Upper lobe of right lung (tissue), 1 donor: ENCODE data around the gene CTSK. TPM values are rescaled to one million over a fixed set of nuclear protein-coding genes. Genes with fewer than 3 reads are reported as not detected.
"Not testable (repeated sequence)": the region's sequence is repeated elsewhere in the genome, so short reads cannot be mapped to it uniquely, and the experiment has no call there.

ENCODE experiments used
- ATAC-seq: fragments of 200-7000 bp; cut with Tn5 transposase; one replicate; pipeline ENCODE4 v1.9.1; 2020; ENCODE audit warnings: mild to moderate bottlenecking, moderate library complexity
- DNase-seq: peaks from one replicate; pipeline ENCODE4 v3.0.0-alpha.2; 2020
- H3K27ac ChIP-seq: fragments of 200-600 bp; one replicate; pipeline ENCODE4 v1.8.0; 2022
- H3K27me3 ChIP-seq: fragments of 200-600 bp; one replicate; pipeline ENCODE4 v1.8.0; 2022; ENCODE audit warnings: mild to moderate bottlenecking
- H3K36me3 ChIP-seq: fragments of 200-600 bp; one replicate; pipeline ENCODE4 v1.8.0; 2022
- H3K4me1 ChIP-seq: fragments of 200-600 bp; one replicate; pipeline ENCODE4 v1.8.0; 2022
- H3K4me3 ChIP-seq: fragments of 200-600 bp; one replicate; pipeline ENCODE4 v1.8.0; 2022; ENCODE audit warnings: mild to moderate bottlenecking
- H3K9me3 ChIP-seq: fragments of 200-600 bp; one replicate; pipeline ENCODE4 v1.8.0; 2022
- CTCF ChIP-seq: fragments of 200-600 bp; IDR thresholded peaks from one replicate; pipeline ENCODE4 v1.8.0; 2022; ENCODE audit warnings: antibody characterized with exemption
- intact Hi-C: fragments of 100-400 bp; cut with DNase I; formaldehyde crosslinking; loops from one replicate; pipeline ENCODE4 v1.11.0; 2022
- long read RNA-seq: library from polyadenylated mRNA; unstranded; transcript quantifications from one replicate; pipeline ENCODE4 v2.0.0, GENCODE V29; 2021
- total RNA-seq: library from RNA; stranded (reverse); fragmentation: NEBNext Ultra II Directional; extraction: Animal tissue kit (Norgen Biotek cat#: 25700); gene quantifications from one replicate; pipeline ENCODE4 v1.2.1, GENCODE V29; 2021
- donor health status: DM: no; HTN: yes; CAD: no; lungs with severe emphysema.

Gene CTSK
- 35.5 TPM for total RNA-seq
- long read RNA-seq, transcript CTSK-201 (8 exons, 1,692 nt) = major isoform, 33 of 40 reads
- long read RNA-seq, partial matches to known transcripts = 6 of 40 reads
- long read RNA-seq, other reads (novel, unspliced or antisense) = 1 of 40 reads

- TF ChIP-seq CTCF = no peak
- intact Hi-C loops = no loop called here
- Histone ChIP-seq H3K9me3 (no peaks in the 10 kb centered on the region), H3K27ac (no peak within 1 kb of the TSS), H3K4me3 (peak within 1 kb of the TSS; percentile 39), H3K4me1 (no peaks in the 10 kb centered on the region), H3K27me3 (no peaks in the 10 kb centered on the region), H3K36me3 (peaks cover 35% of the 10 kb centered on the region)
- ATAC-seq = no peak
- DNase-seq = no peak
Observed at GRCh38 chr1:150808121-150808520, at the start of gene CTSK. Gene CTSK, minus strand, starts transcription at chr1:150808260. Its CDS starts 1,455 bp downstream, at chr1:150806805.

- Histone ChIP-seq H3K27ac (peak overlapping the region; percentile 55), H3K4me1 (peaks cover 16% of the 10 kb centered on the region), H3K36me3 (peaks cover 62% of the 10 kb centered on the region)
- H3K4me3 ChIP-seq, DNase-seq, H3K27me3 ChIP-seq, H3K9me3 ChIP-seq: not testable (repeated sequence)
- ATAC-seq = peak; percentile 52
- intact Hi-C loops = loop anchor here (10.0 kb wide), 1 partner anchor 72 kb away; the partner anchor contains the start of gene SETDB1
Observed at GRCh38 chr1:150852734-150853133, 44.7 kb upstream of the CTSK start.

- intact Hi-C loops = loop anchor here (10.0 kb wide), 1 partner anchor 74 kb away; the partner anchor contains the start of gene SETDB1
Observed at GRCh38 chr1:150850801-150851362, 42.8 kb upstream of the CTSK start.

GRCh38 chr1:150846473-150847146 lies 38.5 kb upstream of the CTSK start:
- intact Hi-C loops = no loop called here
- no peaks in the 10 kb centered on the region for H3K27me3 ChIP-seq
- H3K4me1 ChIP-seq = no peaks in the 10 kb centered on the region
- H3K4me3 ChIP-seq = no peak overlapping the region
- peaks cover 34% of the 10 kb centered on the region for H3K36me3 ChIP-seq
- ATAC-seq (no peak), DNase-seq (no peak)
- no peaks in the 10 kb centered on the region for H3K9me3 ChIP-seq
- no peak overlapping the region for H3K27ac ChIP-seq
- TF ChIP-seq CTCF = no peak

More at GRCh38 chr1:150850801-150851362, 42.8 kb upstream of the CTSK start:
- not testable (repeated sequence) for H3K27ac ChIP-seq, ATAC-seq, H3K27me3 ChIP-seq, H3K4me3 ChIP-seq, DNase-seq, H3K9me3 ChIP-seq
- Histone ChIP-seq H3K4me1 (peaks cover 16% of the 10 kb centered on the region), H3K36me3 (peaks cover 46% of the 10 kb centered on the region)

- Histone ChIP-seq H3K9me3 (no peaks in the 10 kb centered on the region), H3K4me3 (no peak overlapping the region), H3K36me3 (peaks cover 44% of the 10 kb centered on the region), H3K4me1 (no peaks in the 10 kb centered on the region), H3K27me3 (no peaks in the 10 kb centered on the region), H3K27ac (no peak overlapping the region)
- intact Hi-C loops = no loop called here
- ATAC-seq (no peak), DNase-seq (no peak)
- no peak for TF ChIP-seq CTCF
Observed at GRCh38 chr1:150843474-150843873, 35.4 kb upstream of the CTSK start.

GRCh38 chr1:150842964-150843363 lies 34.9 kb upstream of the CTSK start:
- TF ChIP-seq CTCF = no peak
- H3K9me3 ChIP-seq = no peaks in the 10 kb centered on the region
- no peak for DNase-seq
- no peaks in the 10 kb centered on the region for H3K27me3 ChIP-seq
- H3K4me3 ChIP-seq = no peak overlapping the region
- no peak overlapping the region for H3K27ac ChIP-seq
- intact Hi-C loops = no loop called here
- H3K4me1 ChIP-seq = no peaks in the 10 kb centered on the region
- no peak for ATAC-seq
- peaks cover 44% of the 10 kb centered on the region for H3K36me3 ChIP-seq
